Esophagus muscularis mucosa (tissue), 4 donors: ENCODE data around the gene DGKZ. TPM values are rescaled to one million over a fixed set of nuclear protein-coding genes. Genes with fewer than 3 reads are reported as not detected.

Experiments used
- DNase-seq: peaks from one replicate; pipeline ENCODE4 v3.0.0-alpha.2; 2017; ENCODE audit errors: extremely low spot score
- H3K27ac ChIP-seq, 4 donors: fragments of 200-600 bp; sonication (generic); replicated peaks in 1 of 4; 1 replicate in 3 of 4; 2 replicates in 1 of 4; pipeline ENCODE4 v1.5.1; 2016 to 2019; ENCODE audit warnings: mild to moderate bottlenecking in 1 of 4
- H3K27me3 ChIP-seq, 4 donors: fragments of 200-600 bp; sonication (generic); one replicate each; pipeline versions ENCODE4 v1.5.1 to v1.6.0; 2016 to 2019
- H3K36me3 ChIP-seq, 4 donors: fragments of 200-600 bp; sonication (generic); one replicate each; pipeline ENCODE4 v1.5.1; 2016 to 2019
- H3K4me1 ChIP-seq, 4 donors: fragments of 200-600 bp; sonication (generic); one replicate each; pipeline ENCODE4 v1.5.1; 2016 to 2019
- H3K4me3 ChIP-seq, 4 donors: fragments of 200-600 bp; sonication (generic); 1 replicate in 2 of 4; 2 replicates in 2 of 4; pipeline ENCODE4 v1.5.1; 2016 to 2019; ENCODE audit warnings: mild to moderate bottlenecking in 4 of 4, moderate library complexity in 1 of 4
- H3K9me3 ChIP-seq, 4 donors: fragments of 200-600 bp; sonication (generic); 1 replicate in 3 of 4; 2 replicates in 1 of 4; pipeline ENCODE4 v1.5.1; 2016 to 2019
- CTCF ChIP-seq, 3 experiments: fragments of 200-600 bp in 2 of 3; fragments of 450-650 bp in 1 of 3; sonication (generic) in 2 of 3; IDR thresholded peaks; one replicate each; pipeline ENCODE4 v1.5.1; 2017 to 2019; ENCODE audit warnings: antibody characterized with exemption in 3 of 3, mild to moderate bottlenecking in 2 of 3, moderate library complexity in 1 of 3
- EP300 ChIP-seq: sonication (generic); formaldehyde crosslinking; IDR thresholded peaks from one replicate; pipeline ENCODE4 v1.6.1; 2017; ENCODE audit warnings: antibody characterized with exemption
- POLR2A ChIP-seq: fragments of 450-650 bp; IDR thresholded peaks from one replicate; pipeline ENCODE4 v1.6.1; 2017; ENCODE audit warnings: antibody characterized with exemption, moderate library complexity, mild to moderate bottlenecking, low read depth
- POLR2AphosphoS5 ChIP-seq, 2 donors: sonication (generic); formaldehyde crosslinking; IDR thresholded peaks; one replicate each; pipeline ENCODE4 v1.6.1; 2017; ENCODE audit warnings: antibody characterized with exemption in 2 of 2
- WGBS: methylation state at CpG from one replicate; pipeline ENCODE4 v1.1.5; 2018; 5-methylcytosine and 5-hydroxymethylcytosine counted together
- intact Hi-C: fragments of 100-400 bp; cut with DNase I; formaldehyde crosslinking; loops from one replicate; pipeline ENCODE4 v1.15.1; 2023
- total RNA-seq, 4 donors: library from RNA; depleted of rRNA; stranded (reverse); fragments of >200 nt; gene quantifications; one replicate each; pipeline versions ENCODE4 v1.1.0 to v1.2.1, GENCODE V29; 2016

DGKZ gene
- total RNA-seq, 4 donors from 2014 or later: 39.4 to 85.8 (median 55.4) TPM

- Histone ChIP-seq H3K4me1 (peaks cover 34 to 47% (median 44%) of the 10 kb centered on the region in 4 donors), H3K27me3 (peaks cover 25 to 57% (median 38%) of the 10 kb centered on the region in 4 donors), H3K27ac (no peak overlapping the region), H3K36me3 (peaks cover 13 to 20% (median 19%) of the 10 kb centered on the region in 4 donors), H3K4me3 (peak overlapping the region; percentile 48 to 57 (median 50)), H3K9me3 (no peaks in the 10 kb centered on the region)
- DNase-seq: no peak
- WGBS: 6% methylated on average over 23 of the region's 71 CpGs
- no peak for TF ChIP-seq POLR2A
- no peak for TF ChIP-seq CTCF (IDR thresholded peaks at IDR 0.05)
- no peak for TF ChIP-seq POLR2AphosphoS5 (IDR thresholded peaks at IDR 0.05)
- no peak for TF ChIP-seq EP300
- intact Hi-C loops: loop anchor here (5.0 kb wide), 1 partner anchor 135 kb away; no protein-coding TSS in a partner anchor
Measured at GRCh38 chr11:46392421-46393230, 45.4 kb downstream of the DGKZ start.

GRCh38 chr11:46393231-46393616 is 46.0 kb downstream of the DGKZ start:
- WGBS: 74% methylated on average over 4 of the region's 4 CpGs
- H3K4me1 ChIP-seq: peaks cover 34 to 47% (median 44%) of the 10 kb centered on the region in 4 donors
- intact Hi-C loops: loop anchor here (5.0 kb wide), 1 partner anchor 134 kb away; no protein-coding TSS in a partner anchor
- H3K4me3 ChIP-seq: no peak overlapping the region
- no peak overlapping the region for H3K27ac ChIP-seq
- H3K27me3 ChIP-seq: peaks cover 25 to 51% (median 33%) of the 10 kb centered on the region in 4 donors
- H3K9me3 ChIP-seq: no peaks in the 10 kb centered on the region
- peaks cover 18 to 26% (median 25%) of the 10 kb centered on the region in 4 donors for H3K36me3 ChIP-seq
- TF ChIP-seq POLR2AphosphoS5 (IDR thresholded peaks at IDR 0.05): no peak
- TF ChIP-seq POLR2A: no peak
- TF ChIP-seq CTCF (IDR thresholded peaks at IDR 0.05): no peak
- TF ChIP-seq EP300: no peak
- DNase-seq: no peak

GRCh38 chr11:46393759-46394158 is 46.5 kb downstream of the DGKZ start:
- intact Hi-C loops: loop anchor here (5.0 kb wide), 1 partner anchor 134 kb away; no protein-coding TSS in a partner anchor
- TF ChIP-seq EP300 (no peak), POLR2AphosphoS5 (IDR thresholded peaks at IDR 0.05) (no peak), POLR2A (no peak), CTCF (IDR thresholded peaks at IDR 0.05) (no peak)
- 86% methylated on average over 4 of the region's 4 CpGs for WGBS

GRCh38 chr11:46397526-46397925 is 50.3 kb downstream of the DGKZ start:
- Histone ChIP-seq H3K9me3 (no peaks in the 10 kb centered on the region), H3K36me3 (peaks cover 18 to 56% (median 46%) of the 10 kb centered on the region in 4 donors), H3K27me3 (peaks cover 0 to 9% (median 1%) of the 10 kb centered on the region in 4 donors), H3K4me1 (peaks cover 4 to 9% (median 9%) of the 10 kb centered on the region in 4 donors), H3K27ac (no peak overlapping the region), H3K4me3 (no peak overlapping the region)
- intact Hi-C loops: no loop called here
- DNase-seq: no peak
- TF ChIP-seq POLR2A (no peak), EP300 (no peak), POLR2AphosphoS5 (IDR thresholded peaks at IDR 0.05) (no peak), CTCF (IDR thresholded peaks at IDR 0.05) (no peak)
- 97% methylated on average over 19 of the region's 19 CpGs for WGBS

More at GRCh38 chr11:46393759-46394158, 46.5 kb downstream of the DGKZ start:
- Histone ChIP-seq H3K4me1 (peaks cover 34 to 47% (median 44%) of the 10 kb centered on the region in 4 donors), H3K27ac (no peak overlapping the region), H3K4me3 (no peak overlapping the region), H3K9me3 (no peaks in the 10 kb centered on the region), H3K36me3 (peaks cover 18 to 31% (median 30%) of the 10 kb centered on the region in 4 donors), H3K27me3 (peaks cover 25 to 46% (median 31%) of the 10 kb centered on the region in 4 donors)
- no peak for DNase-seq
